HCT116 (cell line): ENCODE data around the gene FRMPD1. TPM values are rescaled to one million over a fixed set of nuclear protein-coding genes. Genes with fewer than 3 reads are reported as not detected.
"Not testable (repeated sequence)": the region's sequence is repeated elsewhere in the genome, so short reads cannot be mapped to it uniquely, and the experiment has no call there.

Source experiments
- ATAC-seq: fragments of 200-7000 bp; cut with Tn5 transposase; 2 replicates; pipeline ENCODE4 v1.9.1; 2020; ENCODE audit warnings: mild to moderate bottlenecking, moderate library complexity
- BruUV-seq: library from RNA; stranded (reverse); fragments of 400-500 nt; replicated peaks from 2 replicates; lab custom pipeline; 2021; lab: Mats Ljungman, UMichigan
- CTCF ChIA-PET: fragments of 300-600 bp; sonication (Branson Sonifier 250); formaldehyde crosslinking; loops from one replicate; lab custom pipeline; 2021; ENCODE audit warnings: antibody characterized with exemption; lab: Charles Lee
- POLR2A ChIA-PET: fragments of 300-600, 350-600 bp; sonication (Branson Sonifier 250); formaldehyde crosslinking; loops from one replicate; lab custom pipeline; 2021; ENCODE audit warnings: antibody characterized with exemption; lab: Charles Lee
- RAD21 ChIA-PET, 2 experiments: fragments of 300-600 bp; sonication (Branson Sonifier 250); formaldehyde crosslinking; loops; one replicate each; lab custom pipeline; 2023; ENCODE audit warnings: low total read pairs in 2 of 2; ENCODE audit not compliant: uncharacterized antibody in 2 of 2, unreplicated experiment in 2 of 2, low non-redundant PET in 1 of 2; lab: Charles Lee
- DNase-seq: peaks from one replicate; pipeline ENCODE4 v3.0.0-alpha.2; 2010; ENCODE audit warnings: low read depth, low spot score
- H2AFZ ChIP-seq: fragments of 200-600 bp; shearing (Covaris generic), sonication (generic); 2 replicates; pipeline ENCODE4 v1.6.1; 2017; ENCODE audit warnings: low read depth, mixed run types, mixed read lengths, antibody characterized with exemption, low read length; ENCODE audit not compliant: poor library complexity, severe bottlenecking
- H3K27ac ChIP-seq: 2 replicates; pipeline ENCODE4 v1.5.1; 2012; ENCODE audit warnings: low read depth, low read length
- H3K27me3 ChIP-seq: fragments of 200-600 bp; sonication (generic); 2 replicates; pipeline ENCODE4 v1.6.1; 2016; ENCODE audit warnings: mixed run types, low read length, mixed read lengths; ENCODE audit not compliant: insufficient read depth
- H3K36me3 ChIP-seq, 2 experiments: fragments of 200-500 bp in 1 of 2; fragments of 200-600 bp in 1 of 2; sonication (Bioruptor generic) in 1 of 2; sonication (generic) in 1 of 2; 2 replicates each; pipeline versions ENCODE4 v1.5.1 to v1.6.1; 2014 to 2016; ENCODE audit warnings: low read length in 2 of 2, inconsistent platforms in 1 of 2, mixed read lengths in 1 of 2, mixed run types in 1 of 2; ENCODE audit not compliant: insufficient read depth in 2 of 2, control insufficient read depth in 1 of 2
- H3K4me1 ChIP-seq, 2 experiments: fragments of 200-600 bp in 1 of 2; sonication (generic) in 1 of 2; 2 replicates each; pipeline versions ENCODE4 v1.5.1 to v1.6.1; 2012 to 2017; ENCODE audit warnings: low read length in 2 of 2, inconsistent platforms in 1 of 2, mild to moderate bottlenecking in 1 of 2, mixed read lengths in 1 of 2, mixed run types in 1 of 2, moderate library complexity in 1 of 2; ENCODE audit not compliant: insufficient read depth in 2 of 2, control insufficient read depth in 1 of 2
- H3K4me2 ChIP-seq: fragments of 200-600 bp; sonication (generic); 2 replicates; pipeline ENCODE4 v1.6.1; 2017; ENCODE audit warnings: mixed run types, low read length, mixed read lengths
- H3K4me3 ChIP-seq, 2 experiments: fragments of 200-600 bp in 1 of 2; sonication (generic) in 1 of 2; replicated peaks in 1 of 2; 2 replicates each; pipeline ENCODE4 v1.5.1; 2011 to 2016; ENCODE audit warnings: low read length in 2 of 2, control low read depth in 1 of 2, low read depth in 1 of 2, mild to moderate bottlenecking in 1 of 2, mixed read lengths in 1 of 2, mixed run types in 1 of 2
- H3K79me2 ChIP-seq: fragments of 200-600 bp; sonication (generic); 2 replicates; pipeline ENCODE4 v1.6.1; 2017; ENCODE audit warnings: mild to moderate bottlenecking, mixed run types, low read length, moderate library complexity, mixed read lengths; ENCODE audit not compliant: insufficient read depth
- H3K9ac ChIP-seq: fragments of 200-600 bp; sonication (generic); 2 replicates; pipeline ENCODE4 v1.6.1; 2016; ENCODE audit warnings: low read length, mixed read lengths
- H3K9me2 ChIP-seq: fragments of 200-600 bp; sonication (generic), shearing (Covaris generic); 2 replicates; pipeline ENCODE4 v1.6.1; 2017; ENCODE audit warnings: mixed run types, mild to moderate bottlenecking, moderate library complexity; ENCODE audit not compliant: insufficient read depth
- H3K9me3 ChIP-seq, 2 experiments: fragments of 200-500 bp in 1 of 2; fragments of 200-600 bp in 1 of 2; sonication (Bioruptor generic) in 1 of 2; sonication (generic) in 1 of 2; 2 replicates each; pipeline ENCODE4 v1.6.1; 2014 to 2017; ENCODE audit warnings: low read length in 2 of 2, mixed read lengths in 2 of 2, inconsistent platforms in 1 of 2, low read depth in 1 of 2, mild to moderate bottlenecking in 1 of 2, mixed run types in 1 of 2, moderate library complexity in 1 of 2; ENCODE audit not compliant: control insufficient read depth in 1 of 2, insufficient read depth in 1 of 2
- H4K20me1 ChIP-seq: fragments of 200-600 bp; sonication (generic), shearing (Covaris generic); 2 replicates; pipeline ENCODE4 v1.6.1; 2017; ENCODE audit warnings: mixed run types, mild to moderate bottlenecking, moderate library complexity; ENCODE audit not compliant: insufficient read depth
- CTCF ChIP-seq, 3 experiments: fragments of 200-600 bp in 1 of 3; sonication (generic) in 1 of 3; IDR thresholded peaks in 2 of 3; conservative IDR thresholded peaks in 1 of 3; 2 replicates each; pipeline ENCODE4 v1.5.1; 2012 to 2017; ENCODE audit warnings: low read depth in 2 of 3, low read length in 2 of 3, antibody characterized with exemption in 1 of 3, borderline replicate concordance in 1 of 3, control low read depth in 1 of 3, mild to moderate bottlenecking in 1 of 3, mixed read lengths in 1 of 3, mixed run types in 1 of 3, moderate library complexity in 1 of 3; ENCODE audit not compliant: insufficient read depth in 1 of 3
- POLR2AphosphoS5 ChIP-seq: IDR thresholded peaks from 2 replicates; pipeline ENCODE4 v1.6.1; 2011; ENCODE audit warnings: mild to moderate bottlenecking, low read depth, low read length, moderate library complexity
- SP1 ChIP-seq: IDR thresholded peaks from 2 replicates; pipeline ENCODE4 v1.6.1; 2012; ENCODE audit warnings: low read depth
- intact Hi-C: fragments of 100-400 bp; cut with micrococcal nuclease; formaldehyde crosslinking; loops from 2 replicates; pipeline ENCODE4 v1.10.0; 2022
- total RNA-seq: library from RNA; stranded (reverse); gene quantifications from one replicate; pipeline ENCODE4 v1.2.1, GENCODE V29; 2021; ENCODE audit not compliant: unreplicated experiment
- TF ChIP-seq, protein P1 (sequence below): IDR thresholded peaks from 2 replicates; pipeline ENCODE4 v1.6.1; 2012; ENCODE audit warnings: low read depth

The FRMPD1 gene
- total RNA-seq, 1 experiment from 2014 or later: 0.52 TPM

DNA sequence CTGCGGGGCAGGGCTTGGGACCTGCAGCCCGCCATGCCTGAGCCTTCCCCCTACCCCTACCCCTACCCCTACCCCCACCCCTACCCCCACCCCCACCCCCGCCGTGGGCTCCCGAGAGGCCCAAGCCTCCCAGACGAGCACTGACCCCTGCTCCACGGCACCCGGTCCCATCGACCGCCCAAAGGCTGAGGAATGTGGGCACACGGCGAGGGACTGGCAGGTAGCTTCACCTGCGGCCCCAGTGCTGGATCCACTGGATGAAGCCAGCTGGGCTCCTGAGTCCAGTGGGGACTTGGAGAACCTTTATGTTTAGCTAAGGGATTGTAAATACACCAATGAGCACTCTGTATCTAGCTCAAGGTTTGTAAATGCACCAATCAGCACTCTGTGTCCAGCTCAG, 101.4 kb downstream of the FRMPD1 start:
- H3K9me2 ChIP-seq, H3K4me2 ChIP-seq, H2AFZ ChIP-seq, RAD21 ChIA-PET, H3K79me2 ChIP-seq, CTCF ChIA-PET, BruUV-seq, H3K9ac ChIP-seq, H3K36me3 ChIP-seq, H3K4me3 ChIP-seq, ATAC-seq, H3K27me3 ChIP-seq, H4K20me1 ChIP-seq, H3K27ac ChIP-seq, POLR2A ChIA-PET, DNase-seq, H3K9me3 ChIP-seq: not testable (repeated sequence)
- H3K4me1 ChIP-seq: peaks cover 5 to 26% of the 10 kb centered on the region in 2 experiments; a peak in 3 of 4 replicates
- intact Hi-C loops: loop anchor here (10.0 kb wide), 1 partner anchor 103 kb away; no protein-coding TSS in a partner anchor

GRCh38 chr9:37752642-37753488, 102.1 kb downstream of the FRMPD1 start:
- Histone ChIP-seq H3K27me3 (no peaks in the 10 kb centered on the region), H3K9me3 (no peaks in the 10 kb centered on the region), H3K4me1 (peaks cover 5 to 26% of the 10 kb centered on the region in 2 experiments; a peak in 3 of 4 replicates), H2AFZ (peak overlapping the region; percentile 75), H3K9me2 (no peaks in the 10 kb centered on the region), H3K4me2 (peak overlapping the region; percentile 81), H3K79me2 (peaks cover 9% of the 10 kb centered on the region; the same call in 1 of the 2 replicates)
- no TSS peak for BruUV-seq
- no peak for ATAC-seq
- TF ChIP-seq SP1 (0 out of 2 replicates have a peak, but pooled peaks have one; percentile 22), POLR2AphosphoS5 (0 out of 2 replicates have a peak, but pooled peaks have one; percentile 31), CTCF (IDR thresholded peaks at IDR 0.05 in 2 of 3, conservative IDR thresholded peaks at IDR 0.05 in 1 of 3; ENCODE audit: borderline replicate concordance in 1 of 3, insufficient read depth in 1 of 3, low read depth in 2 of 3, low read length in 2 of 3) (no peak)
- TF ChIP-seq, protein P1, sequence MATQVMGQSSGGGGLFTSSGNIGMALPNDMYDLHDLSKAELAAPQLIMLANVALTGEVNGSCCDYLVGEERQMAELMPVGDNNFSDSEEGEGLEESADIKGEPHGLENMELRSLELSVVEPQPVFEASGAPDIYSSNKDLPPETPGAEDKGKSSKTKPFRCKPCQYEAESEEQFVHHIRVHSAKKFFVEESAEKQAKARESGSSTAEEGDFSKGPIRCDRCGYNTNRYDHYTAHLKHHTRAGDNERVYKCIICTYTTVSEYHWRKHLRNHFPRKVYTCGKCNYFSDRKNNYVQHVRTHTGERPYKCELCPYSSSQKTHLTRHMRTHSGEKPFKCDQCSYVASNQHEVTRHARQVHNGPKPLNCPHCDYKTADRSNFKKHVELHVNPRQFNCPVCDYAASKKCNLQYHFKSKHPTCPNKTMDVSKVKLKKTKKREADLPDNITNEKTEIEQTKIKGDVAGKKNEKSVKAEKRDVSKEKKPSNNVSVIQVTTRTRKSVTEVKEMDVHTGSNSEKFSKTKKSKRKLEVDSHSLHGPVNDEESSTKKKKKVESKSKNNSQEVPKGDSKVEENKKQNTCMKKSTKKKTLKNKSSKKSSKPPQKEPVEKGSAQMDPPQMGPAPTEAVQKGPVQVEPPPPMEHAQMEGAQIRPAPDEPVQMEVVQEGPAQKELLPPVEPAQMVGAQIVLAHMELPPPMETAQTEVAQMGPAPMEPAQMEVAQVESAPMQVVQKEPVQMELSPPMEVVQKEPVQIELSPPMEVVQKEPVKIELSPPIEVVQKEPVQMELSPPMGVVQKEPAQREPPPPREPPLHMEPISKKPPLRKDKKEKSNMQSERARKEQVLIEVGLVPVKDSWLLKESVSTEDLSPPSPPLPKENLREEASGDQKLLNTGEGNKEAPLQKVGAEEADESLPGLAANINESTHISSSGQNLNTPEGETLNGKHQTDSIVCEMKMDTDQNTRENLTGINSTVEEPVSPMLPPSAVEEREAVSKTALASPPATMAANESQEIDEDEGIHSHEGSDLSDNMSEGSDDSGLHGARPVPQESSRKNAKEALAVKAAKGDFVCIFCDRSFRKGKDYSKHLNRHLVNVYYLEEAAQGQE: no peak
- TF ChIP-seq, all 23 proteins: peak for 2
- H3K27ac ChIP-seq: peak overlapping the region; percentile 55; the same call in 1 of the 2 replicates
- H3K9ac ChIP-seq: peak overlapping the region; percentile 74
- ChIA-PET CTCF (no interaction called here), POLR2A (no interaction called here), RAD21 (no interaction called here)
- peak overlapping the region; percentile 79 to 85 for H3K4me3 ChIP-seq
- no peaks in the 10 kb centered on the region for H4K20me1 ChIP-seq
- DNase-seq: no peak
- intact Hi-C loops: loop anchor here (10.0 kb wide), 1 partner anchor 102 kb away; no protein-coding TSS in a partner anchor
- H3K36me3 ChIP-seq: no peaks in the 10 kb centered on the region
